ENCODE results near the gene NOXO1. TPM values are rescaled to one million over a fixed set of nuclear protein-coding genes. Genes with fewer than 3 reads are reported as not detected.

NOXO1 gene
- total RNA-seq, 1 donor from 2014 or later: 0.96 TPM

- no peaks in the 10 kb centered on the region for H3K27me3 ChIP-seq (ENCODE audit: control insufficient read depth, insufficient read depth, low read length)
- no peak for TF ChIP-seq CTCF (IDR thresholded peaks at IDR 0.05; ENCODE audit: insufficient read depth, low read length, poor library complexity, severe bottlenecking)
- H3K36me3 ChIP-seq (ENCODE audit: control insufficient read depth, insufficient read depth, low read length): peaks cover 5% of the 10 kb centered on the region
- peak within 1 kb of the TSS; percentile 91 for H3K4me3 ChIP-seq (ENCODE audit: low read depth, low read length)
- DNase-seq (ENCODE audit: low read depth): peak; percentile 61
These were observed 9.3 kb downstream of the NOXO1 start, which contains the start of gene TBL3 for GRCh38 chr16:1971796-1972489. Gene TBL3, plus strand, starts transcription at chr16:1972053. Its CDS starts 112 bp downstream, at chr16:1972165.

DNA sequence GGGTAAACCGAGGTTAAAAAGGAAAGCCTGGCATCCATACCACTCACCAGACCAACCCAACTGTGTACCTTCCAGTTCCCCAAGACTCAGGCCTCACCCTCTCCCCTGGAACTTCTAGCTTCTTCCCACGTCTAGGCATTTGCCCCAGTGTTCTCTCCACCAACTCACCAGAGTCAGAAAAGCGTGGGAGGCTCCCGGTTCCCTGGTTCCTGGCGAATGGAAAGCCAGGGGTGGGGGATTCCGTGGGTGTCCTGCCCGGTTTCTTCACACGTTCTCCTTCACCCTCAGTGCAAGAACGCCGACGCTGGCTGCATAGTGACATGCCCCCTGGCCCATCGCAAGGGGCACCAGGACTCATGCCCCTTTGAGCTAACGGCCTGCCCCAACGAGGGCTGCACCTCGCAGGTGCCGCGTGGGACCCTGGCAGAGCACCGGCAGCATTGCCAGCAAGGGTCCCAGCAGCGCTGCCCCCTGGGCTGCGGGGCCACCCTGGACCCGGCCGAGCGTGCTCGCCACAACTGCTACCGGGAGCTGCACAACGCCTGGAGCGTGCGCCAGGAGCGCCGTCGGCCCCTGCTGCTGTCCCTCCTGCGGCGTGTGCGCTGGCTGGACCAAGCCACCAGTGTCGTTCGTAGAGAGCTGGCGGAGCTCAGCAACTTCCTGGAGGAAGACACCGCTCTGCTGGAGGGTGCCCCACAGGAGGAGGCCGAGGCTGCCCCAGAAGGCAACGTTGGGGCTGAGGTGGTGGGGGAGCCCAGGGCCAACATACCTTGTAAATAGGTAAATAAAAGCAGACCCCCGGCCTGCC lies 12.9 kb downstream of the NOXO1 start:
- no peak for TF ChIP-seq CTCF (IDR thresholded peaks at IDR 0.05; ENCODE audit: insufficient read depth, low read length, poor library complexity, severe bottlenecking)
- Histone ChIP-seq H3K36me3 (ENCODE audit: control insufficient read depth, insufficient read depth, low read length) (peaks cover 2% of the 10 kb centered on the region), H3K27me3 (ENCODE audit: control insufficient read depth, insufficient read depth, low read length) (no peaks in the 10 kb centered on the region), H3K4me3 (ENCODE audit: low read depth, low read length) (no peak overlapping the region)
- DNase-seq (ENCODE audit: low read depth): no peak

DNA sequence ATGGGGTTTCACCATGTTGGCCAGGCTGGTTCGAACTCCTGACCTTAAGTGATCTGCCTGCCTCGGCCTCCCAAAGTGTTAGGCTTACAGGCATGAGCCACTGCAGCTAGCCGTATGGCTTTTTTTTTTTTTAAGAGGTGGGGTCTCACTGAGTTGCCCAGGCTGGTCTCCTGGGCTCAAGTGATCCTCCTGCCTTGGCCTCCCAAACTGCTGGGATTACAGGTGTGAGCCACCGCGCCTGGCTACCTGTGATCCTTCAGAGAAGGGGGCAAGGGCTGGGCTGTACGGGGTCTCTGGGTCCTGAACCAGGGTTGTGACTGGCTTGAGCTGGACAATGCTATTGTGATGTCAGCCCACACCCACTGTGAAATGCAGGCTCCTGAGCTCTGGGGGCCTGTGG lies 14.8 kb downstream of the NOXO1 start, which contains the start of gene RNF151:
RNF151 (plus strand) TSS at position 397 of the 400 bp plus-strand sequence. CDS start 26 bp downstream, outside the sequence.
- Histone ChIP-seq H3K4me3 (ENCODE audit: low read depth, low read length) (peak within 1 kb of the TSS; percentile 81), H3K36me3 (ENCODE audit: control insufficient read depth, insufficient read depth, low read length) (peaks cover 2% of the 10 kb centered on the region), H3K27me3 (ENCODE audit: control insufficient read depth, insufficient read depth, low read length) (no peaks in the 10 kb centered on the region)
- no peak for TF ChIP-seq CTCF (IDR thresholded peaks at IDR 0.05; ENCODE audit: insufficient read depth, low read length, poor library complexity, severe bottlenecking)
- DNase-seq (ENCODE audit: low read depth): no peak

DNA sequence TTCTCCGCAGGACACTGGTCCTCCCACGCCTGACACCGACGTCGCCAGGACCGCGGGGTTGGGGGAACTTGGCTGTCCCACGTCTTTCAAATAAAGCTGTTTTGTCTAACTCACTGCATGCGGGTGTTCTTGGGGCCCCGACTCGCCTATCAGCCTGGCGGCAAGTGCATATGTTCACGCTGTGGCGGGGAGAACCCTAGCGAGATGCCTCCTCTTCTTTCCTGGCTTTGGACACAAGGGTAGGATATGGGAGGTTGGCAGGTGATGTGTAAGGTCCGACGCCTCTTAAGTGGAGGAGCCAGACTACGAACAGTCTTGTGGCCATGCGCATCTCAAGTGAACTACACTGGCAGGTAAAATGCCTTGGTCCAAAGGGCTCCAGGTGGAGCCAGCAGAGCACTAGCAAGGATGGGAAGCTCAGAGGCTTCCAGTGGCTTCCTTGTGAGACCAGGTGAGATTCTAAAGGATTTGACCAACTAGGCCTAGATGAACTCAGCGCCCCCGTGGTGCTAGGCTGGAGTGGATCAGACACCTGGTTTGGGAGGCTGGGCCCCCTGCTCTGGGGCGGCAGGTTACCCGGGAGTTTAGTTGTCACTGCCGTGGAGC lies 15.8 kb downstream of the NOXO1 start:
- Histone ChIP-seq H3K4me3 (ENCODE audit: low read depth, low read length) (peak overlapping the region; percentile 81), H3K27me3 (ENCODE audit: control insufficient read depth, insufficient read depth, low read length) (no peaks in the 10 kb centered on the region), H3K36me3 (ENCODE audit: control insufficient read depth, insufficient read depth, low read length) (peaks cover 2% of the 10 kb centered on the region)
- DNase-seq (ENCODE audit: low read depth): no peak
- TF ChIP-seq CTCF (IDR thresholded peaks at IDR 0.05; ENCODE audit: insufficient read depth, low read length, poor library complexity, severe bottlenecking): no peak

DNA sequence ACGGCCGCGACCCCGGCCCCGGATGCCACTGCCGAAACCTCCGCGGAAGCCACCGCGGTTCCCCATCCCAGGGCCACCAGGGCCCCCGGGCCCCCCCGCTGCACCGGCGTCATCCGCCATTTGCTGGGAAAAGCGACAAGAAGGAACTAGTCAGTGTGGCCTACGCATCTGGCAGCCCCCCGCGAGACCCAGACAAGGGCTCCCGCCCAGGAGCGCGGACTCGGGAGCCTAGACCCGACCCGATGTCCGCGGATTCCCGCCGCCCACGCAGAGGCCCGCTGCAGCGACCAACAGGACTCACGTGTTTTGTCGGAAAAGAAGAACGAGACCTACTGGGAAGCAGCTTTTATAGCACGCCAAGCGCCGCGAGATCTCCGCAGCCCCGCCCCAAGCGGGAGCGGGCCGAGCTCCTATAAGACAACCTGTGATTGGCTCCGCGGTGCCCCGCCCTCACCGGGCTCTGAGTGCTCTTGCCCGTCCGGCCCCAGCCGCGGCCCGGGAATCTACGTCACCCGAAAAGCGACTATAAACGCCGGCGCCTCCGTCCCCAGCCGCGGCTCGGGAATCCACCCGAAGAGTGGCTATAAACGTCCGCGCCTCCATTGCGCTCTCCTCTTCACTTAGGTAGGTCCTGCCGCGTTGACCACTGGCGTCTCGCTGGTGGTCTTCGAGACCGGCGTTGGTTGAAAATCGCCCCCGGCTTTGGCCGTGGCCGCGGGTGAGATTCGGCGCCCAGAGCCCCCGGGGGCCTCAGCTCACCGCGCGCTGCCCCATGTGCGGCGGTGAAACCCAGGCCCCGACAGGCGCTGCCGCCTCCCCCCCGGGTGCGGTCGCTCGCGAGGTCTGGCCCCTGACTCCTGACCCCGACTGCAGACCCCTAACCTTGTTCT lies 16.5 kb downstream of the NOXO1 start, which contains the start of gene RPS2:
RPS2 (minus strand) TSS at position 321 of the 890 bp plus-strand sequence; CDS start at position 120, 201 bp downstream.
- DNase-seq (ENCODE audit: low read depth): peak; percentile 91
- Histone ChIP-seq H3K4me3 (ENCODE audit: low read depth, low read length) (peak within 1 kb of the TSS; percentile 81), H3K36me3 (ENCODE audit: control insufficient read depth, insufficient read depth, low read length) (peaks cover 2% of the 10 kb centered on the region), H3K27me3 (ENCODE audit: control insufficient read depth, insufficient read depth, low read length) (no peaks in the 10 kb centered on the region)
- no peak for TF ChIP-seq CTCF (IDR thresholded peaks at IDR 0.05; ENCODE audit: insufficient read depth, low read length, poor library complexity, severe bottlenecking)

Data from kidney epithelial cell (primary cell).